Placental pericyte (primary cell): Measurements from ENCODE around the gene OSBP. TPM values are rescaled to one million over a fixed set of nuclear protein-coding genes. Genes with fewer than 3 reads are reported as not detected.

ENCODE experiments used
- small RNA-seq: library from RNA; depleted of rRNA; stranded (forward); fragments of <200 nt; gene quantifications from one replicate; pipeline ENCODE3, GENCODE V24; 2012; ENCODE audit warnings: low replicate concordance
- total RNA-seq: library from RNA; depleted of rRNA; stranded (reverse); fragments of >200 nt; gene quantifications from 2 replicates; pipeline ENCODE4 v1.2.3, GENCODE V29; 2012

Gene OSBP, protein sequence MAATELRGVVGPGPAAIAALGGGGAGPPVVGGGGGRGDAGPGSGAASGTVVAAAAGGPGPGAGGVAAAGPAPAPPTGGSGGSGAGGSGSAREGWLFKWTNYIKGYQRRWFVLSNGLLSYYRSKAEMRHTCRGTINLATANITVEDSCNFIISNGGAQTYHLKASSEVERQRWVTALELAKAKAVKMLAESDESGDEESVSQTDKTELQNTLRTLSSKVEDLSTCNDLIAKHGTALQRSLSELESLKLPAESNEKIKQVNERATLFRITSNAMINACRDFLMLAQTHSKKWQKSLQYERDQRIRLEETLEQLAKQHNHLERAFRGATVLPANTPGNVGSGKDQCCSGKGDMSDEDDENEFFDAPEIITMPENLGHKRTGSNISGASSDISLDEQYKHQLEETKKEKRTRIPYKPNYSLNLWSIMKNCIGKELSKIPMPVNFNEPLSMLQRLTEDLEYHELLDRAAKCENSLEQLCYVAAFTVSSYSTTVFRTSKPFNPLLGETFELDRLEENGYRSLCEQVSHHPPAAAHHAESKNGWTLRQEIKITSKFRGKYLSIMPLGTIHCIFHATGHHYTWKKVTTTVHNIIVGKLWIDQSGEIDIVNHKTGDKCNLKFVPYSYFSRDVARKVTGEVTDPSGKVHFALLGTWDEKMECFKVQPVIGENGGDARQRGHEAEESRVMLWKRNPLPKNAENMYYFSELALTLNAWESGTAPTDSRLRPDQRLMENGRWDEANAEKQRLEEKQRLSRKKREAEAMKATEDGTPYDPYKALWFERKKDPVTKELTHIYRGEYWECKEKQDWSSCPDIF
- 28.2 and 77.7 TPM in 2 replicates for total RNA-seq

DNA sequence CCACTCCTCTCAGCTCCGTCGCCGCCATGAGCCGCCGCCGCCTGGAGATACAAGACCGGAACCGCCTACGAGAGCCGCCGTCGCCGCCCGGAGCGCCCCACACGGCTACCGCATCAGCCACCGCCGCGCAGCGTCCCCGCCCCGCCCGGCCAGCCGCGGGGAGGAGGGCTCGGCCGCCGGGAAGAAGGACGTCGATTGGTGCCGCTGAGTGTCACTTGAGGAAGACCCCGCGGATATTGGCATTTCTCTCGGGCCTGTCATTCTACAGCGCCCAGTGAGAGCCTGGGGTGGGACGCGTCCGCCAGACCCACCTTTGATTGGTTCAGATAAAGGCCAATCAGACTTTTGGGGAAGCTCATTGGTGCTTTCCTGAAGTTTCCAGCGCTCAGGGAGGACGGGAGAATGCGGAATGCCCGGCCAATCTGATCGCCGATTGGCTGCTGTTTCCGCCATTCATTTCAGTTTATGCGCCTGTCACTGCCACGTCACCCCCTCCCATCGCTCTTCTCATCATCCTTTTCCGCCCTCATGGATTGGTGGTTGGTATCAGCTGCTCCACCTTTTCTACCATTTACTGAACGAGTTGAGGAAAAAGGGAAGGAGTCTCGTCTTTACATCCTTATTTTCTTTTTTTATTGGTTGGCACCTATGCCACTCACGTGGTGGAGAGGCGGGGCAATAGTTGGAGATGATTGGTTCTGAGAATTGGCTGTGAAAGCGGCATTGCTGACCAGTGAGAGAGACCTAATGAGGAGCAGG lies at the start of gene OSBP:
Gene OSBP, minus strand, starts transcription at position 138 of the 759 bp plus-strand sequence. Its CDS starts 110 bp downstream, at position 28.

Small RNAs within 50 kb of the gene (small RNA-seq; reads per million reads assigned to genes)
- not detected for gene MIR3162

Other genes starting within 250 kb of the OSBP start
- gene OR5A2, start 189.4 kb downstream of the OSBP start, total RNA-seq: not detected in 2 replicates
- gene OR5A1, start 179.3 kb downstream of the OSBP start, total RNA-seq: not detected in 2 replicates
- not detected in 2 replicates for gene OR4D6, start 158.8 kb downstream of the OSBP start, total RNA-seq
- gene OR4D10, start 142.5 kb downstream of the OSBP start, total RNA-seq: not detected in 2 replicates
- not detected in 2 replicates for gene OR4D11, start 112.2 kb downstream of the OSBP start, total RNA-seq
- not detected in 2 replicates for gene OR4D9, start 104.2 kb downstream of the OSBP start, total RNA-seq
- gene PATL1, start 53.3 kb upstream of the OSBP start, total RNA-seq: 19.2 and 33.9 TPM in 2 replicates
- gene OR10V1, start 98.1 kb upstream of the OSBP start, total RNA-seq: not detected in 2 replicates
- 32.5 and 115 TPM in 2 replicates for gene STX3, start 139.6 kb upstream of the OSBP start, total RNA-seq
- 19.9 and 37.5 TPM in 2 replicates for gene MRPL16, start 195.0 kb upstream of the OSBP start, total RNA-seq
- gene CBLIF, start 229.7 kb upstream of the OSBP start, total RNA-seq: not detected in 2 replicates